HL-60 (cell line): ENCODE data around the gene AXL.

ENCODE experiments used
- DNase-seq, 2 experiments: peaks; one replicate each; pipeline ENCODE4 v3.0.0-alpha.2; 2010 to 2020; ENCODE audit warnings: low read depth in 1 of 2, low spot score in 1 of 2
- H3K27ac ChIP-seq: fragments of 250-450 bp; sonication (Bioruptor Pico); replicated peaks from 2 replicates; pipeline ENCODE4 v1.5.1; 2020; ENCODE audit warnings: mild to moderate bottlenecking, moderate library complexity
- H3K27me3 ChIP-seq: fragments of 250-450 bp; sonication (Bioruptor Pico); 2 replicates; pipeline ENCODE4 v1.5.1; 2021; ENCODE audit warnings: mild to moderate bottlenecking, moderate library complexity; ENCODE audit not compliant: insufficient read depth, poor library complexity, severe bottlenecking
- H3K4me3 ChIP-seq: replicated peaks from 2 replicates; pipeline ENCODE4 v1.5.1; 2011; ENCODE audit warnings: mild to moderate bottlenecking, control low read depth, low read length; ENCODE audit not compliant: insufficient read depth
- CTCF ChIP-seq: IDR thresholded peaks from one replicate; pipeline ENCODE4 v1.5.1; 2011; ENCODE audit warnings: low read length, control low read depth, inconsistent platforms; ENCODE audit not compliant: insufficient read depth
- GABPA ChIP-seq: IDR thresholded peaks from 2 replicates; pipeline ENCODE4 v1.6.1; 2012; ENCODE audit warnings: low read depth
- POLR2AphosphoS5 ChIP-seq: IDR thresholded peaks from 2 replicates; pipeline ENCODE4 v1.6.1; 2012; ENCODE audit warnings: low read depth
- REST ChIP-seq: IDR thresholded peaks from 2 replicates; pipeline ENCODE4 v1.6.1; 2012; ENCODE audit warnings: low read depth; ENCODE audit not compliant: insufficient replicate concordance
- SPI1 ChIP-seq: IDR thresholded peaks from 2 replicates; pipeline ENCODE4 v1.6.1; 2012; ENCODE audit warnings: low read depth, mild to moderate bottlenecking, borderline replicate concordance

Gene AXL

GRCh38 chr19:41269571-41269970, 50.5 kb downstream of the AXL start:
- H3K4me3 ChIP-seq = no peak overlapping the region
- TF ChIP-seq CTCF = no peak
- TF ChIP-seq POLR2AphosphoS5 = no peak
- TF ChIP-seq SPI1 = no peak
- TF ChIP-seq REST = no peak
- no peak for TF ChIP-seq GABPA

GRCh38 chr19:41273076-41273475, 54.1 kb downstream of the AXL start:
- Histone ChIP-seq H3K27me3 (no peaks in the 10 kb centered on the region), H3K27ac (no peak overlapping the region), H3K4me3 (no peak overlapping the region)
- no peak for DNase-seq
- TF ChIP-seq POLR2AphosphoS5 = no peak
- TF ChIP-seq CTCF = no peak
- no peak for TF ChIP-seq REST

More at GRCh38 chr19:41269571-41269970, 50.5 kb downstream of the AXL start:
- no peak for DNase-seq
- H3K27me3 ChIP-seq = no peaks in the 10 kb centered on the region
- no peak overlapping the region for H3K27ac ChIP-seq

- Histone ChIP-seq H3K27ac (no peak overlapping the region), H3K27me3 (no peaks in the 10 kb centered on the region), H3K4me3 (no peak overlapping the region)
- TF ChIP-seq REST (no peak), SPI1 (no peak), POLR2AphosphoS5 (no peak)
- no peak for DNase-seq
Measured at GRCh38 chr19:41274802-41275201, 55.8 kb downstream of the AXL start.

GRCh38 chr19:41276231-41276630, 57.2 kb downstream of the AXL start:
- Histone ChIP-seq H3K4me3 (no peak overlapping the region), H3K27me3 (no peaks in the 10 kb centered on the region), H3K27ac (no peak overlapping the region)
- TF ChIP-seq GABPA = no peak
- no peak for TF ChIP-seq POLR2AphosphoS5
- no peak for TF ChIP-seq REST
- no peak for TF ChIP-seq CTCF
- TF ChIP-seq SPI1 = no peak
- DNase-seq = peak; percentile 48 to 53
